Fibroblast of skin of scalp (primary cell): Measurements from ENCODE around the gene GALNT18.
A peak's percentile ranks its signal among the peaks of the same experiment; 100 is the strongest.

Experiments used
- DNase-seq: peaks from one replicate; pipeline ENCODE4 v3.0.0-alpha.2; 2013

Gene GALNT18

DNA sequence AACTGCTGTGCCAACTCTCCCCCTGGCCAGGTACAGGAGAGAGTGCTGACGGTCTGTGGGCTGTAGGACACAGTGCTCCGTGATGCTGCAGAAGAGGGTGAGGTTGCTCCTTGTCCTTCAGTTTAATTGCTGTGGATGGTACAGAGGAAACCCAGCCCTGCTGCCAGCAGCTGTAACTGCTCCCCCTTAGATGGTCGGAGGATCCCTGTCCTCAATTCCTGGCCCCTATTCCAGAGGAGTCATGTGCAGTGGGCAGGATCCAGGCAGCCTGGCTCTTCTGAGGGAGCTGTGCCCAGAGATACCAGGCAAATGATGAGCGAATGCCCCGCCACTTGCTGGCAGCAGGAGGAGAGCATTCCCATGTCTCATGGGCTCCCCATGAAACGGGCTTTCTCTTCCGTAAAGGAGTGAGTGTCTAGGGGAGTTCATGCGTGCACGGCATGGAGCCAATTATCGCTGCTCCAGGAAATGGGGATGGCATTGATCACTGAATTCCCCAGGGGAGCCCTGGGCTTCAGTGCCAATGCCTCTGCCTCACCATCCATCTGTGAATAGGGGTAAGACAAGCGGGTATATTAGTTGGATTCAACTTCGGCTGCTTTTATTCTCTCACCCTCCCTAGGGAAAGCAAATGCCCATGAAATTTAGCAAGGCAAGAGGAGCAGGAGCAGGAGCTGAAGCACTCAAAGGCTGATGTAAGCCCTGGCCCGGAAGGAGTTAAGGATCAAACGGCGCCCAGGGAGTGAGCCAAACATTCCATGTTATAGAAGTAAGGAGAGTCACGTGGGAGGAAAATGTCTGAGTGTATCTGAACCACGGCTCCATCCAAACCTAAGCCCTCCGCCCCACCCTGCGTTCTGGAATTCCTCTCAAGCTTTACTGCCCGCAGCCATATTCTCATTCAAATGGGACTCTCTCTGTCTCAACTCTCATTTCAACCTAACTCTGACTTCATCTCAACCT is 217.8 kb downstream of the GALNT18 start:
- peak; percentile 85 for DNase-seq

DNA sequence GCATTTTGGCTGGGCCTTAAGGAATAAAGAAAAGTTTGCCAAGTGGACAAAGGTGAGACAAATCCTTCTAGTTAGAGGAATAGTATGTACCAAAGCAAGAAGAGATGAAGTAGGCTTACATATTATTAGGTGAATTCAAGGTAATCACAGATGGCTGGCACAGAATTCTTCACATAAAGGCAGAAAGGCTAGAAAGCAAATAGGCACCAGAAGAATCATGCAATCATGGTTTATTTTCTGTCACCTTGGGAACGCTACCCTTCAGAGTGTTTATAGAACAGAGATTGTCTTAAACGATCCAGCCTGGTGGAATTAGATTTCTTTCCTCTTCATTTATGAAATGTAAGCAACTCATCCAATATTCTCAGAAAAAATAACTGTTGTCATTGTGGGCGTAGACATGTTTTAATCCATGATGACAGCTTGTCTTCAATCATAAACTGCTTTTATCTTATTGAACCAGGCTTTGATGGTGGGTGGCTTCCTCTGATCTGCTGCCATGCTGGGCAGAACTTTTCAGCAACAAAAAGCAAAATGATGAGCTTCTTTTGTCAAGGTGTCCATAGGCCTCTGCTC is 219.8 kb downstream of the GALNT18 start:
- no peak for DNase-seq

GRCh38 chr11:11400635-11401232 is 221.1 kb downstream of the GALNT18 start:
- no peak for DNase-seq

DNA sequence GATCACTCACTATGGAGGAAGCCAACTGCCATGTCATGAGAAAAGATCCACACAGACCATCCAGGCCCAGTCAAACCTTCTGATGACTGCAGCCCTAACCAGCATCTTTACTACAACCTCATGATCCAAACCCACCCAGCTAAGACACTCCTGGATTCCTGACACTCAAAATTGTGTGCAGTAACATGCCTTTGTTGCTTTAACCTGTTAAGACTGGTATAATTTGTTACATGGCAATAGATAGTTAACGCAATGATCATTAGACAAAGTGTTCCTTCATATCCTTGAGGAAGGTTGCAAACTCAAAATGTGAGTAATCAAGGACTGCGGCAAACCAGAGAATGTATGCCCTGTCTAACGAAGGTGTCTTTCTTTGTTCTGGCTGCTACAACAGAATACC is 221.7 kb downstream of the GALNT18 start:
- no peak for DNase-seq

DNA sequence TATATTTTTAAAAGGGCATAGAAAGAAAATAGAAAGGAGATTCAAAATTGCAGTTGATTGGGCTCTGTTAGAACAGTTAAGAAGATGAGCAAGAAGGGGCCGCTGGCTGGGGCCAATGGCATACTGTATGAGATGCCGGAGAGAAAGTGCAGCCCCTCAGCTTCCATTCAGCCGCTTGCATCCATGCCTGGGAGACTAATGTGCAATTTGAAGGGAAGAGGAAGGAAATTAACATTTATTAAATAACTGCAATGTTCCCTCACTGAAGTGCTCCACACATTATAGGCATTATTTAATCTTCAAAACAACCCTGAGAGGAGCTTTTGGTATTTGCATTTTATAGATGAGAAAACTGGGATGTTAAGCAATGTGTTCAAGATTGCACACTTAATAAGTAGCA is 224.0 kb downstream of the GALNT18 start:
- DNase-seq = no peak

DNA sequence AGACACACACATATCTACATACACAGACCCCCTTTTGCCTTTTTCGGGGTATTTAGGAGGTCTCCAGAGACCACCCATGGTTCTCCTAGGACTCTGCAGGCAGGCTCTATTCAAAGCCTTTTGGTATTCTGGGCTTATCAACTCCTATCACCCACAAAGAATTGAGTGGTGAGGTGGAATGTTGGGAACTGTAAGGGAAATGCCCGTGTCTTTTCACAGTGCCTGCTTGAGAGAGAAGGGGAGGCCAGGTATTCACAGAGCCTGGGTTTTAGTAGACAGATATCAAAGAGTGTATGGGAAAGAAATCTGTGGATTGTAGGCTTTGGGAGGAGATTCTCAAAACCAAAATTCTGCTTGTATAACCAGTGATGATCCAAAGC is 224.8 kb downstream of the GALNT18 start:
- no peak for DNase-seq

DNA sequence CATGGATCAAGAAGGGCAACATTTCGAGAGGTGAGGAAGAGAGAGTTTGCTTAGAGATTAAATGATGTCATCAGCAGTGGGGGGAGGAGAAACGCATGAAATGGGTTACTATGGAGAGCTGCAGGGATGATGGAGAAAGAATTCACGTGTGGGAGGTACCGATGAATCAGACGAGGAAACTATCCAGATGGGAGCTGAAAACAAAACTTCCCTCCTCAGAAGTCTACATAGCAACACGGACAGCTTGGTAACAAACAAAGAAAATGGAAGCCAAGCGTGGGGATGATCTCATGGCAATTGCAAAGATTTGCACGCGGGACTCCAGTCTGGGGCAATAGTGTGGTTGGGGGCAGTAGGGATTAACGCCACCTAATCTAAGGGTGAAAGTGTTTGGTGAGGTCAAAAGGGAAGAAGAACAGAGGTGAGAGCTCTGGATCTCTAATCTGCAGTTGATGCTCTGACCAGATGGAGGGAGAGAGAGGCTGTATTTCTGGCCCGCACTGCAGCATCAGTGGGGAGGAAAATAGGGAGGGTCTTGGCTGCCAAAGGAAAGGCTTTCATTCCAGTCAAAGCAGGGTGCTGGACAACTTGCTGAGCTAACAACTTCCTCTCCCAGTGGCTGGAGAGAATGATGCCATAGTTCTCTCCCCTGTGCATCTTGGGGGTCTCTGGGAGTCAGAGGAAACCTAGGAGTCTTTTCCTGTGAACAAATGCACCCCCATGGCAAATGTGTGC is 225.3 kb downstream of the GALNT18 start:
- DNase-seq = peak; percentile 75

DNA sequence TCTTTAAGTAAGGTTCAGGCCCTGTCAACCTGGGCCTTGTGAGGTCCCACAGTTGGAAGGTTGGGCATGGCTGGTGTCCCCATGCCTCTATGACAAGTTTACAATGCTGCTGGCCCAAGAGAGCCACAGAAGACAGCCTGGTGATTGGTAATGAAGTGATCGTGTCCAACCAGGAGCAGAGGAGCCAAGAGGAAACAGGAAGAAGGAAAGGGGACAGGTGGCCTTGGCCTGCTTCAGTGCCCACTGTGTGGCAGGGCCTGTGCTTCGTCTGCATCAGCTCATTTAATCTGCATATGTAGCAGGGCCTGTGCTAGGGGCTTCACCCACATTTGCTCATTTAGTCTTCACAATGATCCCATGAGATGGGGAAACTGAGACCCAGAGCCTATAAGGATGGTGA is 226.7 kb downstream of the GALNT18 start:
- no peak for DNase-seq

GRCh38 chr11:11394241-11394640 is 227.6 kb downstream of the GALNT18 start:
- no peak for DNase-seq

DNA sequence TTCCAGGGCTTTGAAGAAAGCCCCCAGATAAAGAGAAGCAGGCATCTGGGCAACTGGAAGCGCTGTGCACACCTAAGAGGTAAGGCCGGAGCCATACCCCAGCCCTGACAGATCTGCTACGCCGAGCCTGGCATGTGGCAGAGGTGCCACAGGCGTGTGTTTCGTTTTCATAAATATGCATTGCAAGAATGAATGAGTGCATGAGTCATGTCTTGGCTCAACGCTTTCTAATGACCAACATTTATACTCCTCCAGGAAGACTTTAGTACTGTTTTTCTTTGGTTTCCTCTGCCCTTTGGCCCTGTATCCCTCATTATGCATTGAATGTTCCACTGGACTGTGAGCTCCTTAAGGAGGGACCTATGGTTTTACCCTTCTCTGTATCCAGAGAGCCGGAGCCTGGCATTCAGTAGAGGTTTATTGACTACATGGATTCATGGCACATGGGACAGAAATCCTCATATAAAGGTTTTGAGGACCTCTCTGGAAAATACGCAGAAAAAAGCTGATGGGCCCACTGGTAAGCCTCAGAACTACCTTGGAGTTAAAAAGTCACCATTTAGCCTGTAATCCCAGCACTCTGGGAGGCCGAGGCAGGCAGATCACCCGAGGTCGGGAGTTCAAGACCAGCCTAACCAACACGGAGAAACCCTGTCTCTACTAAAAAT is 229.9 kb downstream of the GALNT18 start:
- peak; percentile 69 for DNase-seq

GRCh38 chr11:11391169-11391568 is 230.6 kb downstream of the GALNT18 start:
- no peak for DNase-seq

- DNase-seq = no peak
These were observed 231.6 kb downstream of the GALNT18 start for GRCh38 chr11:11390068-11390771.

DNA sequence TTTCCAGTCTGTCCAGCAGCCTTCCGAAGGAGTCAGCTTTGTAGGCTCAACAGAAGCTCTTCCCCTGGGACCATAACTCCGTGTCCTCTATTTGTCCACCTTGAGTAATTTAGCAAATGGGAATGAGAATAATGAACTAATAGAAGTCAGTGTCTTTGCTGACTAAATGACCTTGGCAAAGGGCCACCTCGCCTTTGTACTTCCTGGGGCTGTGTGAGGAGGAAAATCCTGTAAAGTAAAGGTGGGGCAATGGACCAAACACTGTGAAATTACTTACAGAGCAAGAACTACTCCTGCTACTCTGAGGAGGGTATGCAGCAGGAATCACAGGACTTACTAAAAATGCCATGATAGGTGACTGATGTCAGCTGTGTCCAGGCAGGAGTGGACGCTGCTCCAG is 232.6 kb downstream of the GALNT18 start:
- no peak for DNase-seq

DNA sequence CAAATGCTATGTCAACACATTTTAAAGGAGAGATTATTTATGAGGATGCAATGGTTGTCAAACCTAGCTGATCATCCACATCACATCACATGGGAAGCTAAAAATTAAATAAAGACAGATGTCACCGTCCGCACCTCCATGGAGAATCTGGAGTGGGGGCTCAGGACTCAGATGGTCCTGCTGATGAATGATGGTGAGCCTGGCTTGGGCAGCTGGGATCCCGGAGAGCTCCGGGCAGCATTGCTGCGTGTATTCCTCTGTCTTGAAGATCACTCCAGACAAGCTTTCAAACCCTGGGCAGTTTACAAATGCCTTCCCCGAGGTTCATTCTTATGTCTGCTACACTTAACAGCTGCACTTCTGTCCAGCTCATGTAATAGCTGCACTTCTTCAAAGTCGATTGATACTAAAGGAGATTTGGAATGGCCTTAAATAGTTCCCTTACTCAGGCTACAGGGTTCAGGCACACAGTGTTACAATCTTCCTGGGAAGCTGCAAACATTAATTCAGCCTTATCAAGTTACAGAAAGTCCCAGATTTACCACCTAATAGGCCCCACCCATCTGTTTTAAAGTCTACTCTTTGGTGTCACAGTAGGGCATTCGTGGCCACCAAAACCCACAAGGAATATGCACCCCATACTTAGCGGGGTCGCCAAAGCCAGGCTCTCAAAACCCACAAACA is 234.0 kb downstream of the GALNT18 start:
- no peak for DNase-seq

- DNase-seq = no peak
These were observed 234.6 kb downstream of the GALNT18 start for GRCh38 chr11:11387207-11387606.

- no peak for DNase-seq
These were observed 237.0 kb downstream of the GALNT18 start for GRCh38 chr11:11384829-11385228.

GRCh38 chr11:11383995-11384394 is 237.8 kb downstream of the GALNT18 start:
- no peak for DNase-seq

DNA sequence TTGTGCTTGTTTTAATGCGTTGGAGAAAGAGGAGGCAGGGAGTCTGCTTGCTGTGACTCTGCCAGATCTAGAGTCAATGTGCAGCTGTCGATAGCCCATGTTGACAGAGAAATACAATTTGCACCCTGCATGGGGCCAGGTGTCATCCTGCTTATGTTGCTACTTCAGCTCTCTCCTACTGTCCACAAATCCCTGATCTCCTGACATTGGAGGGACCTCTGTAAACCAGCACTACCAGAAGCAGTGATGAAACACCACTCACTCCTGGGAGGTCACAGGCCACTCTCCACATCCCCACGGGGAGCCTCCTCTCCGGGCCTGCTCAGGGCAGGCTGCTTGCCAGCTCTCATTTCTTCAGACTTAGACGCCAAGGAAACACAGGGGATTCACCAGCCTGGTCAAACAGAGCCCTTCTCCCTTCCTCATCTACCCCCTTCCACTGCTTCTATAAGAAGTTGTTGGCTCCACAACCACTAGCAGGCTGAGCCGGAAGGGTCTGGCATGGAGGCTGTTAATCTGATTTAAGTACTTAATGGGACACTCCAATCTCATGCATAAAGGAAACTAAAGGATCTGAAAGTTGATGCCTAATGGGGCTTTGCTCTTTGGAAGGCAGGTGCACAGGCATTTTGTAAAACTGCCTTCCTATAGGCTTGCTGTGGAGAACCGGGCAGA is 238.8 kb downstream of the GALNT18 start:
- DNase-seq = no peak

DNA sequence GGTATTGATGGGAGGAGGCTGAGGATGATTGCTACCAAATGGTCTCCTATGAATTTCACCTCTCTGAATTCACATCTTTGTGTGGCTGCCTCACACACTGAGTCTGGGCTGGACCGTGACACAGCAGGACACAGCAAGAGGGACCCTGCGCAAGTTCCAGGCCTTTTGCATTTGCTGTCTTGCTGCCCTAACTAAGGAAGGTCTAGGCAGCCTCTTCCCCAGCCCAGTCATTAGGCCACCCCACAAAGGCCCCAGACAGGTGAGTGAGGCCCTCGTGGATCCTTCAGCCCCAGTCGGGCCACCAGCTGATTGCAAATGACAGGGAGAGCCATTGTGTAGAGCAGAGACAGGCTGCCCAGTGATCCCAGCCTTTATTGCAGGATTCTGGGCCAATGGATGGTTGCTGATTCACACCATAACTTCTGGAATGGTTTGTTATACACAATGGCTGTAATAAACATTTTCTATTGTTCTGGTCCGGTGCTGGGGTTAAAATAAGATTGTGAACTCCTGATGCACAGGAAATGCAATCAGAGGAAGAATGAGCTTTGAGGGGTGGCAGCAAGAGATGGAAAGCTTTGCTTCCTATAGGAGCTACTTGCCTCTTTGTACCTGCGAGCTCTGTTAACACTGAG is 240.2 kb downstream of the GALNT18 start:
- no peak for DNase-seq

- DNase-seq = no peak
These were observed 240.9 kb downstream of the GALNT18 start for GRCh38 chr11:11380883-11381282.
